HFF-Myc (cell line): ENCODE results near the gene TTC28.

Source experiments
- DNase-seq: peaks from one replicate; pipeline ENCODE4 v3.0.0-alpha.2; 2011; ENCODE audit warnings: low read depth; ENCODE audit errors: extremely low read depth
- H3K4me3 ChIP-seq: replicated peaks from 2 replicates; pipeline ENCODE4 v1.5.1; 2011; ENCODE audit warnings: low read depth, mild to moderate bottlenecking, control low read depth, low read length
- CTCF ChIP-seq: IDR thresholded peaks from 2 replicates; pipeline ENCODE4 v1.5.1; 2012; ENCODE audit warnings: mild to moderate bottlenecking, low read depth, low read length, control low read depth; ENCODE audit errors: missing control alignments

The TTC28 gene

GRCh38 chr22:27997538-27997937 lies 682.1 kb downstream of the TTC28 start:
- no peak for DNase-seq
- no peak overlapping the region for H3K4me3 ChIP-seq
- TF ChIP-seq CTCF, result no peak

GRCh38 chr22:27996981-27997380 lies 682.7 kb downstream of the TTC28 start:
- no peak overlapping the region for H3K4me3 ChIP-seq
- DNase-seq, result no peak
- no peak for TF ChIP-seq CTCF

- H3K4me3 ChIP-seq, result no peak overlapping the region
- no peak for TF ChIP-seq CTCF
- no peak for DNase-seq
Measured at GRCh38 chr22:27996529-27996925, 683.1 kb downstream of the TTC28 start.

GRCh38 chr22:27995801-27996528 lies 683.7 kb downstream of the TTC28 start:
- DNase-seq, result no peak
- no peak for TF ChIP-seq CTCF
- no peak overlapping the region for H3K4me3 ChIP-seq

- no peak for TF ChIP-seq CTCF
- DNase-seq, result no peak
- no peak overlapping the region for H3K4me3 ChIP-seq
Measured at GRCh38 chr22:27994481-27995331, 684.9 kb downstream of the TTC28 start.

GRCh38 chr22:27993774-27994350 lies 685.8 kb downstream of the TTC28 start:
- H3K4me3 ChIP-seq, result no peak overlapping the region
- DNase-seq, result no peak

More at GRCh38 chr22:27993774-27994350, 685.8 kb downstream of the TTC28 start:
- TF ChIP-seq CTCF, result no peak
